DMS53 treated with DMSO at 0.1 percent for 48 hours (cell line): ENCODE data around the gene CCR7.

ENCODE experiments used
- DNase-seq: peaks from one replicate; lab custom pipeline; 2025; ENCODE audit not compliant: unreplicated experiment; lab: John Stamatoyannopoulos, UW

The CCR7 gene

DNA sequence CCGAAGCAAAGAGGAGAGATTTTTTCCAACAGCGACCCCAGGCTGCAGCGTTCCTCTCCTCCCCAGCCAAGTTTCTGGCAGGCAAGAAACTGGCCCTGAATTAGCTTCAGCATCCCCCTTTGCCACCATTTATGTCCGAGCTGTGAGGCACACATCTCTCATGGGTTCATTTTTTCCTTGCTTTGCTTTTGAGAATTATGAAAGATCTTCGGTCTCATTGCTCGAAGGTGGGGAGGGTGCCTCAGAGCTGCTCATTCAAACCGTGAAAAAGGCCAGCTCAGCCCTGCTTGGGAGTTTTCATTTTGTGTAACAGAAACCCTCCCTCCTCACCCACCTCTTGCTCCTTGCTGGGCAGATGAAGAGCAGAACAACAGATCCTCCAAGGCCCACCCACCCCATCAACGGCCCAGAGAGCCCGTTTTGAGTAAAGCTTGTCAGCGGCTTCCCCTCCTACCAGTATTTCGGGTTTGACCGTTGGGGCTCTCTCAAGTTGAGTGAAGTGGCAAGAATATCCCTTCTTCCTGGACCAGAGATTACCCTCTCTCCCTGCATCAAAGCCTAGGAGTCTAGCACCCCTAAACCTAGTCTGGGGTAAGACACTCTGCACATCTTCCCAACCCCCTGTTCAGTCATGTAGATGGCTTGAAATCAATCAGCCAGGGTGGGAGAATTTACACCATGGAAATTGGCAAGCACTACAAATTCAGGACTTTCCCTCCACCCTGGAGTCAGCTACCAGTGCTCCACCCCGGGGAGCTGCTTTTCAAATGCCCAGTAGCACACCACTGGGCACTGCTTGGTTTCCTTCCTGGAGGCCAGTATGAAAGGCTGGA, 1.8 kb downstream of the CCR7 start:
- no peak for DNase-seq

GRCh38 chr17:40562838-40563219, 2.4 kb downstream of the CCR7 start:
- no peak for DNase-seq

- no peak for DNase-seq
These were observed 3.2 kb downstream of the CCR7 start for GRCh38 chr17:40561871-40562611.

DNA sequence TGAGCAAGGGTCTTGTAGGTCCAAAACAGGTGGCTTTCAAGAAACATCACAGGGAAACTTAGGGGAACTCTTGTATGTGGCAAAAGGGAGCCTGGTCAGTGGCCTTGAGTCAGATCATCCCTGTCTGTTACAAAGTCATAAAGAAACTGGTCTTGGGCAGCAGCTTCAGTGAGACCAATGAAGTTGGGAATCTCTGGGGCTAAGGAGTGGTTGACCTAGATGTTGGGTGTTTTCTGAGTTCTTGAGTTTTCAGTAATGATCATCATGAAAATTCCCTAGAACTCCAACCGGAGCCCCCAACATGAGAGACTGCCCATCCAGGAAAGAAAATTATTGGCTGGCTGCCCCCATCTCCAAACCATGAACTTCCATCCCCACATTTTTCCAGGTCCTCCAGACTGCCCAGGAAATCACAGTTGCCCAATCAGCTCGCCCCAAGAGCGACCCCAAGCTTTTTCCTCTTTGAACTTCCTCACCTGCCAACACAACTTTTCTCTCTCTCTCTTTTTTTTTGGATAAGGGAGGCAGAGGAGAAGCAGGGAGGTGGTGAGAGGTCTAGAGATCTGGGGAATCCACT, 3.9 kb downstream of the CCR7 start:
- DNase-seq: no peak

DNA sequence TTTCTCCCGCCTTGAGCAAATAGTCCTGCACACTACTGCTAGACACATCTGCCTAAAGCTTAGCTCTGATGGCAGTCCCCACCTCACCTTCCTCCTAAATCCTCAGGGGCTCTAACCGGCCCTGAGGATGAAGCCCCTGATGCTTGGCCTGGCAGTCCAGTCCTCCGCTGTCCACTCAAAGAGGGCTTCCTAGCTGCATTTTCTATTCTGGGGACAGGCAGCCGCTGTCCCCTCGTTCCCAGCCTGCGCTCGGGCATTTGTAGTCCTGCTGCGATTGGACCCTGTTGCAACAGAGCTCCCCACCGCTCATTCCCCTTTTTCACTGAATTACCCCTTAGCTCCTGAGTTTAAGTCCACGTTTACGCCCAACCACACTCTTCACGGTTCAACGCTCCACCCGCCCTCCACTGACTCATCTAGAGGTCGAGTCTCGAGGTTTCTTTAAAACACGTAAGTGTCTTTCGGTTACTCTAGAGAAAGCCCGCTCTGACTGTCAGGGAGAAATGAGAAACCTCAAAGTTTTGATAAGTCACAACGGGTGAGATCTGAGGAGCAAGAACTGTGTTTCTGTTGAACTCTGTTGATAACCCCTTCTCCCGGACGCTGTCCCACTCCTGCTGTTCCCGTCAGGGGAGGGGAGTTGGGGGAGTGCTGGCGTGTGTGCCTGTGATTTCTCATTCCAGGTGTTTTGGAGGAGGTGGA, 4.5 kb downstream of the CCR7 start:
- no peak for DNase-seq

- DNase-seq: peak; percentile 72
These were observed 5.2 kb downstream of the CCR7 start for GRCh38 chr17:40559954-40560591.

DNA sequence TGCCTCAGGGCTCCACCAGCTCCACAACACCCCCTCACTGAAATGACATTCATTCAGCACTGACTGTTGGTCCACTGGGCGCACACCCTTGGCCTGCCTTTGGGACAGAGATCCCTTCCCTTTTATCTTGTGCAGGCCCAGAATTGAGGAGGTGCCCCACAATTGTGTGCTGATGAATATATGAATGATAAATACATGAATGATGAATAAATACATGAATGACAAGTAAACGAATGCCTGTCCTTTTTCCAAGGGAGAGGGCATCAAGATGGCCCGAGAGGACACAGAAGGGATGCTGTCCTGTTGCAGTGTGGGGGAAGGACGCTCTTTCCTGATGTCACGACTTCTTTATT, 5.7 kb downstream of the CCR7 start:
- no peak for DNase-seq

- no peak for DNase-seq
These were observed 6.2 kb downstream of the CCR7 start for GRCh38 chr17:40558890-40559563.

DNA sequence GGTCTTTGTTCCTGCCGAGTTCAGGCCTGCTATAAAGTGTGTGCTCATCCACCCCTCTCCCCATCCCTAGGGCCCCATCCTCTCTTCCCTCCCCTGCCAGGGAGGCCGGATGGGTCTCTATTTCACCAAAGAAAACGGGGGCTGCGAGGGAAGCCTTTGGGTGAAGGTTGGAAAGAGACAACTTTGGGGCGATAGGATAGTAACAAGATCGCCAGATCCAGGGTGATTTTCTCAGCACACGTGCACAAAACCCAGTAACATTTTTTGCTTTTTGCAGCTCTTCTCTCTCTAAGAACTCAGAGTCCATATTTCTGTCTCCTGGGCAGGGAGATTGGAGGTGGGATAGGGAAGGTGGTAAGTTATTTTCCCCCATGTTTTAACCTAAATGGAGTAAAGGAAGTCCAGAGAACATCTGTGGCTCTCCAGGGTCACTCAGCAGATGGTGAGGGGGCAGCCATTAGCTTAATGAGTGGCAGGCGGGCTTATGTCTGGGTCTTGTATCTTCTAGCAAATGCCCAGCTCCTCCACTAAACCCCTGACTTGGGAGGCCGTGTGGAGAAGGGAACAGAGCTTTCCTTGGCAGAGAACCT, 6.9 kb downstream of the CCR7 start:
- no peak for DNase-seq

DNA sequence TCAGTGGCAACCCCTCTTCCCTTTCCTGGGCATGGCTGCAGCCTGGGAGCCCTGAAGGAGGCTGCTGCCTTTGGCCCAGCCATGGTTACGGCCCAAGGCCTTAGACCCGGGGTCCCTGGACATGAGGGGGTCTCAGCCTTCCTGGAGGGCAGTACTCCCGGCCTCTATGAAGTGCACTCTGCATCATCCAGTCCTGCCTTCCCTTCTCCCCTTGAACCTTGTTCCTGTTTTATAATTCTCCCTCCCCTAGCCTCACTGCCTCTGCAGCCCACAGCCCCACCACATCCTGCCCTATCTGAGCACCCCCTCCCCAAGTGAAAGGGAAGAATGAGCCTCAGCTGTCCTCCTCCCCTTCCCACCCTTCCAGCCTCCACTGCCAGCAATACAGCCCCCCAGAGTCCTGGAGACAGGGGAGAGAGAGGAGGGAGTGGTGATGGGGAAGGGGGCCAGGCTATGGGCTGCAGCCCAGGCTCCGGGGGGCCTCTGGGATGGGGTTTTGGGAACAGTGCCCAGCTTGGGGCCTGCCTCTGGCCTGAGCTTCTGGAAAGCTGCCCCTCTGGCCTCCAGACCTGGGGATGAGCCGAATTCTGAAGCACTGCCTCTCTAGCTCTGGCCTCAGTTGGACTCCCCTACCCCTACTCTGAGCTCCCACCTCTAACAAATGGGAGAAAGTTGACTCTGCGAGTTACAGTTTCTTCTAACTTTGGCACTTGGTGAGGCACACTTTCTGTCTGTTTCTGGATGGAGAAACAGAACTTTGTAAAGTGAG, 7.6 kb downstream of the CCR7 start:
- DNase-seq: no peak

DNA sequence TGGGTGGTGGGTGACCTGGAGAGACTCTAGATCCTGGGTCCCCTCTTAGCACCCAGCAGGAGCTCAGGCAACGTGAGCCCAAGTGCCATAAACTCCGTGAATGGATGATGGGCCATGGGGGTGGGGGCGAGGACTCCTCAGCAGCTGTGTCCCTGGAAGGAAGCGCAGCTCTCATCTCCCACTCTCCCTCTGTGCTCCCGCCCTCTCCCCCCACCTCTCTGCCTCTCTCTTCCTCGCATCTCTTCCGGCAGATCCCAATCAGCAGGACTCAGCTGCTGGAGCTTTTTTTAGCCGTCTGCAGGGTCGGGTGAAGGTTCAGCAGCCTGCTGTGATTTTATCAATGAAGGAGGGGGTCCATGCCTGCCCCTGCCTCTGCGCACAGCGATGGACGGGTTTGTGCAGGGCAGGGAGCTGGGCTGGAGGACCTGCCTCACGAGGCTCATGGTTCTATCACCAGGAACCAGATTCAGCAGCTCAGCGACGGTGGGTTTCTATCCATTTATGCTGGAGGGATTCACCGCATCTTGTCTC, 8.3 kb downstream of the CCR7 start:
- no peak for DNase-seq

DNA sequence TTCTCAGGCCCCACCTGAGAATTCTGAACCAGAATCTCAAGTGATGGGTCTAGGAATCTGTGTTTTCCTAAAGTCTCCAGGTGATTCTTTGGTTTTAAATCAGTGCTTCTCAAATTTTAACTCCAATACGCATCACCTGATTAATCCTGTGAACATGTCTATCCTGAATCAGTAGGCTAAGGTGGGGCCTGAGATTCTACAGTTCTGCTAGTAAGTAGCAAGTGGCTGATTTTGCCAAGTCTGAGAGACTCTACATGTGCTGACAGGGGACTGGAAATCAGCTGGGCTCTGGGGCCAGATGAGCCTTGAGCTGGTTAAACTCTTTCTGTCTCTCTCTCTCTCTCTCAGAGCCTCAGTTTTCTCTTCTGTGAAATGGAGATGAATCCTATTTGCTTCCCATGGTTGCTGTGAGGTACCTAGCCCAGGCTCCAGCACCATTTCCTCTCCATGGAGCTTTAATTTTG, 9.0 kb downstream of the CCR7 start:
- no peak for DNase-seq

- DNase-seq: no peak
These were observed 9.7 kb downstream of the CCR7 start for GRCh38 chr17:40555296-40556190.

- no peak for DNase-seq
These were observed 10.5 kb downstream of the CCR7 start for GRCh38 chr17:40554646-40555295.

DNA sequence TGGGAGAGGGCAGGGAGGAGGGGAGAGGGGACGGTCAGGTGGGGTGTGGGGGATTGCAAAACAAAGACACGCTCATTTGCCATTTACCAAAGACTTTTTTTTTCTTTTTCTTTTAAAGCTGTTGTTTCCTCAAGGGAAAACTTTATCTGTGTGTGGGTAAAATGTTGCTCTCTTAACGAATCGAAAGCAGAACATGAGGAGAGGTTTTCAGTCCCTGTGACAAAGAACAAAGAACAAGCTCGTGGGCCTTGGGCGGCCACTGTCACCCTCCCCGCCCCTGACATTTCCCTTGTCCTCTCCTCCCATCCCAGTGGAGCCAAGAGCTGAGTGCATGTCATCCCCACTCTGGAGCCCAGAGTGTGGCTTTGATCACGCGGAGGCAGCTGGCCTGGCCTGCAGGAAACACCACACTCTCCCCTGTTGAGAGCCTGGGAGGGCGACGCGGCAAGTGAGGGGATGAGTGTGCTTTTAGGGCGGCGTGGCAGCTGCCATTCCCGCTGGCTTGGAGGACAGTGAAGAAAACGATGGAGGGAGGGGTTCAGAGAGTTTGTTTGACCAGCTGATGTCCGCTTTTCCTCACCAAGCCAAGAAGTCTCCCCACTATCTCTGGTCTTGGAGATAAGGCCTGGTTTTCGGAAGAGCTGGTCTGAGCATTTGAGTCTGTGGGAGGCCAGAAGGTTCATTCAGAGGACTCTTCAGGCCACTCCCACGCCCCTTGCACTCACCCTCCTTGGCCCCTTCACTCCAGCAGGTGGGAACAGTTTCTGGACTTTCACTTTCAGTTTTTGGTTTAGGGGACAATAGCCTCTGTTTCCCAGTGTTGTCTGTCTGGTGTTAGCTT, 11.4 kb downstream of the CCR7 start:
- DNase-seq: no peak

GRCh38 chr17:40552806-40553693, 12.2 kb downstream of the CCR7 start:
- DNase-seq: no peak
